ENCODE data around the gene CELF5. TPM values are rescaled to one million over a fixed set of nuclear protein-coding genes. Genes with fewer than 3 reads are reported as not detected.

The CELF5 gene
- total RNA-seq, 1 donor, result under 0.01 TPM

DNA sequence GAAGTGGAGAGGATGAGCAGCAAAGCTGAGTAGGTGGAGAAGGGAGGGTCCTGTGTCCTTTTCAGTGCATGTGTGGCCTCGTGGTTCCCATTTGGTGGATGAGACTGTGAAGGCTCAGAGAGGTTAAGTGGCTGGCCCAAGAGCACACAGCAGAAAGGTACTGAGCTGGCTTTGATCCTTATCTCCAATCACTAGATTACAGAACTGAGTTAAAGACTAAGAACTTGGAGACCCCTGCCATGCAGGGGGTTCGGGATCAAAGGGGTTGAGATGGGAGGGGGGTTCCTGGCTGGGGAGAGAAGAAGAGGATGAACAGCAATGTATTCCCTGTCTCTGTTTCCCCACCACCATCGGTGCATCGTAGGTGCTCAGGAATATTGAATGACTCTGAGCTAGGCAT, 11.8 kb downstream of the CELF5 start:
- DNase-seq (ENCODE audit: low read depth in 2 of 3, low spot score in 2 of 3), result no peak

GRCh38 chr19:3238066-3238561, 13.7 kb downstream of the CELF5 start:
- DNase-seq (ENCODE audit: low read depth in 2 of 3, low spot score in 2 of 3), result no peak

- no peak for DNase-seq (ENCODE audit: low read depth in 2 of 3, low spot score in 2 of 3)
Observed at GRCh38 chr19:3239367-3239766, 14.9 kb downstream of the CELF5 start.

DNA sequence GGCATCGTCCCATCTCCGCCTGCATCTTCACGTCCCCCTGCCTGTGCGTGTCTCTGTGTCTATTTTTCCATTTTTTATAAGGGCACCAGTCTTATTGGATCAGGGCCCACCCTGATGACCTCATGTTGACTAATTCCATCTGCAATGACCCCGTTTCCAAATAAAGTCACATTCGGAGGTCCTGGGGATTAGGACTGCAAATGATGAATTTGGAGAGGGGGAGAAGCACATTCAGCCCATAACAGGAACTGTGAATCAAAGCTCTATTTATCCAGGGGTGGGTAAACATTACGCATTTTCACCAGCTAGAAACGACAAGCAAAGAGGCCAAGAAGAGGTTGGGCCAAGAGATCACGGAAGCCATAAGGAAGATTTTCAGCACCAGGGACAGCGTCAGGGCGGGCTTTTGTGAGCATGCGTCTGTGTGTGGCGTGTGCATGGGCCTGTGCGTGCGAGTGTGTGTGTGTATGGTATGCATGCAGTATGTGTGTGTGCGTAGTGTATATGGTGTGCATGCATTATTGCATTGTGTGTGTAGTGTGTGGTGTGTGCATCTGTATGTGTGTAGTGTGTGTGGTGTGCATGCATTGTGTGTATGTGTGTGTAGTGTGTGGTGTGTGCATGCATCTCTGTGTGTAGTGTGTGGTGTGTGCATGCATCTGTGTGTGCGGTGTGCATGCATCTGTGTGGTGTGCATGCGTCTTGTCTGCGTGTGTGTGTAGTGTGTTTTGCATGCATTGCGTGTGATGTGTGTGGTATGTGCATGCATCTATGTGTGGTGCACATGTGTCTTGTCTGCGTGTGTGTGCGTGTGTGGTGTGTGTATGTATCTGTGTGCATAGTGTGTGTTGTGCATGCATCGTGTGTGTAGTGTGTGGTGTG, 19.6 kb downstream of the CELF5 start:
- peak in 2 of 3 donors; percentile 66 to 87 for DNase-seq (ENCODE audit: low read depth in 2 of 3, low spot score in 2 of 3)

- DNase-seq (ENCODE audit: low read depth in 2 of 3, low spot score in 2 of 3), result no peak
Observed at GRCh38 chr19:3245050-3245449, 20.6 kb downstream of the CELF5 start.

DNA sequence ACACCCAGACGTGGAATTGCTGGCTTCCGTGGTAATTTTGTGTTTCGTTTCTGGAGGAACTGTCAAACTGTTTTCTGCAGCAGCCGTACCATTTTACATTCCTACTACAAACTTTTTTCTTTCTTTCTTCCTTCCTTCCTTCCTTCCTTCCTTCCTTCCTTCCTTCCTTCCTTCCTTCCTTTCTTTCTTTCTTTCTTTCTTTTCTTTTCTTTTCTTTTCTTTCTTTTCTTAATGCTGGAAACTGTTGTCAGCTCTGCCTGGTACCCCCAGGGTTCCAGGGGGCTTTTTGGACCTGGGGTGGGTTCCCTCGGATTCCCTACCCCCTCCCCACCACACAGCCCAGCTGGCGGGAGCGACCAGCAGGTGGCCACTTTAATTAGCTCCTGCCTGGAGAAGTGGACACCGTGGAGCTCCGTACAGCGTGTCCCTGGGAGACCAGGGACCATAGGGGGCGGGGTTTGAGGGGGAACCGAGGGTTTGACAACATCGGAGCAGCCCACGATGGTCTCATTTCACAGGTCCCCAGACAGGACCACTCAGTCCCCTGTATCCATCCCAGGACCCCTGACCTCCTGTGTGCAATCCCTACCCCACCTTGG, 24.4 kb downstream of the CELF5 start:
- DNase-seq (ENCODE audit: low read depth in 2 of 3, low spot score in 2 of 3), result no peak

GRCh38 chr19:3249408-3249807, 24.9 kb downstream of the CELF5 start:
- no peak for DNase-seq (ENCODE audit: low read depth in 2 of 3, low spot score in 2 of 3)

DNA sequence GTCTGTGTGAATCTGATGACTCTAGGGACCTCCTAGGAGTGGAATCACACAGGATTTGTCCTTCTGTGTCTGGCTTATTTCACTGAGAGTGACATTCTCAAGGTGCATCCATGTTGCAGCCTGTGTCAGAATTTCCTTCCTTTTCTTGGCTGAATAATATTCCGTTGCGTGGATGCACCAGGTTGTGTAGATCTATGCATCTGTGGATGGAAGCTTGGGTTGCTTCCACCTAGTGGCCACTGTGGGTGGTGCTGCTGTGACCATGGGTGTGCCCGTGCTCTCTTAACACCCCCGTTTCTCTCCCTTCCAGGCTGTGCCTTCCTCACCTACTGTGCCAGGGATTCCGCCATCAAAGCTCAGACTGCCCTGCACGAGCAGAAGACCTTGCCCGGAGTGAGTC, 26.2 kb downstream of the CELF5 start:
- peak in 1 of 3 donors; percentile 42 for DNase-seq (ENCODE audit: low read depth in 2 of 3, low spot score in 2 of 3)

- no peak for DNase-seq (ENCODE audit: low read depth in 2 of 3, low spot score in 2 of 3)
Observed at GRCh38 chr19:3251229-3251628, 26.8 kb downstream of the CELF5 start.

DNA sequence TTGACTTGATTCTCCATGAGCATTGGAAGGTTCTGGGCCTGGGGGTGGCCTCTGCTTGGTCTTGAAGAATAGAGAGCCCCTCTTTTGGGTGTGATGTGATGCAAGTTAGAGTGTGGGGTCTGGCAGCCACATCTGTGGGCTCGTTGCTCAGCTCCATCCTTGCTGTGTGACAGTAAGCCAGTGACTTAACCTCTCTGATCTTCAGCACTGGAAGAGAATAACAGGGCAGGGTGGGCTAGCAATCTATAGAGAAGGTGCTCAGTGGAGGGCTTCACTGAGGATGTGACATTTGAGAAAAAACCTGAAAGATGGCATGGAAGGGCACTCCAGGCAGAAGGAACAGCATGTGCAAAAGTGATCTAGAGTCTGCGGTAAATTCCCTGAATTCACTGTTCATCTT, 28.2 kb downstream of the CELF5 start:
- DNase-seq (ENCODE audit: low read depth in 2 of 3, low spot score in 2 of 3), result no peak

- no peak for DNase-seq (ENCODE audit: low read depth in 2 of 3, low spot score in 2 of 3)
Observed at GRCh38 chr19:3253270-3253669, 28.8 kb downstream of the CELF5 start.

- no peak for DNase-seq (ENCODE audit: low read depth in 2 of 3, low spot score in 2 of 3)
Observed at GRCh38 chr19:3254520-3254919, 30.1 kb downstream of the CELF5 start.

- no peak for DNase-seq (ENCODE audit: low read depth in 2 of 3, low spot score in 2 of 3)
Observed at GRCh38 chr19:3257071-3257470, 32.6 kb downstream of the CELF5 start.

- DNase-seq (ENCODE audit: low read depth in 2 of 3, low spot score in 2 of 3), result no peak
Observed at GRCh38 chr19:3262362-3262761, 37.9 kb downstream of the CELF5 start.

DNA sequence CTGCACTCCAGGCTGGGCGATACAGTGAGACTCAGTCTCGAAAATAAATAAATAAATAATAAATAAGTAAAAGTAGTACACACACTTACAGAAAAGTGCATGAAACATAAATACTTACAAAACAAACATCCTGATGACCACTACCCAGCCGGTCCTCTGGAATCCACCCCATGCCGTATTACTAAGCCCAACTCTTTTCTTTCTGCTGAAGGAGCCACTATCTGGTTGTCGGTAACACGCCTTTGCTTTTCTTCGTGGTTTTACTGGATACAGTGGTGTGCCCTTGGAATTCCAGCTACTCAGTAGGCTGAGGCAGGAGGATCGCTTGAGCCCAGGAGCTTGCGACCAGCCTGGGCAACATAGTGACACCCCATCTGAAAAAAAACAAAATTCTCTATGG, 39.4 kb downstream of the CELF5 start:
- no peak for DNase-seq (ENCODE audit: low read depth in 2 of 3, low spot score in 2 of 3)

GRCh38 chr19:3265432-3265831, 41.0 kb downstream of the CELF5 start:
- no peak for DNase-seq (ENCODE audit: low read depth in 2 of 3, low spot score in 2 of 3)

GRCh38 chr19:3266092-3266693, 41.7 kb downstream of the CELF5 start:
- no peak for DNase-seq (ENCODE audit: low read depth in 2 of 3, low spot score in 2 of 3)

- DNase-seq (ENCODE audit: low read depth in 2 of 3, low spot score in 2 of 3), result no peak
Observed at GRCh38 chr19:3266792-3267514, 42.5 kb downstream of the CELF5 start.

DNA sequence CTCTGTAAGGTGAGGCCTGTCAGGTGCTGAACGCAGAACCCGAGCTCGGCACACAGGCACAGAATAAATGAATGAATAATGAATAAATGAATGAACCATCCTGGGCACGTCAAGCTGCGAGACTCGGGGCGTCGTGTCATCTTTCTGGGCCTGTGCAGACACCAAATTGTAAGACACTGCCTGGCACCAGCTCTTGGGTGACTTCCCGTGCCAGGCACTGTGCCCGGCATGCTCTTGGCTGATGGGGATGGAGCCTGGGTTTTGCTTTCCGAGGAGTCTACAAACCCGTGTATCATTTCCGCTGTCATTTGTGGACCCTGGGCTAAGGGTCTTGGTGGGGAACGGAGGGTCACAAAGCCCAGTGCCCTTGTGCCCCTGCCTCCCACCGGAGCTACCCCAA, 43.9 kb downstream of the CELF5 start:
- no peak for DNase-seq (ENCODE audit: low read depth in 2 of 3, low spot score in 2 of 3)

- no peak for DNase-seq (ENCODE audit: low read depth in 2 of 3, low spot score in 2 of 3)
Observed at GRCh38 chr19:3268763-3269162, 44.3 kb downstream of the CELF5 start.
